ENCODE measurements around the gene PLEKHG7. TPM values are rescaled to one million over a fixed set of nuclear protein-coding genes. Genes with fewer than 3 reads are reported as not detected.

The PLEKHG7 gene
- polyA plus RNA-seq, 1 donor (not counting 4 experiments of a cell fraction or from before 2014, with no cell fraction given): not detected

DNA sequence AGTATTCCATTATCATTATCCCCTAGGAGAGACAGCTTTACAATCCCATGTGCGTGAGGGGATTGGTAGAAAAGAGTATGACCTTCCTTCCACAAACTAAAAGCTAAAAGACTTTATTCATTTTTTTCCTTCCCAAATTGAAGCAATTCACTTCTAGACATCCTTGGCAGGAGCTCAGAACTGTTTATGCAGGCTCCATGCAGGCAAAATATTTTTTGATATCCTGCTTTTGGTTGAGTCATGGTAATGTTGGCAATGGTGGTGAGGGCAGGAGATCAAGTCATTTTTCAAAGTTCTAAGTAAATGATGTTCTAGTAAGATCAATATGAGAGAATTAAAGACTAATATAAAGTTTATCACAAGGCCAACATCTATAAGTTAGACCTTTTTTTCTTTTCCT lies 1.3 kb upstream of the PLEKHG7 start:
- DNase-seq (ENCODE audit: low read depth, low spot score) (no peak), FAIRE-seq (no peak)
- no peak overlapping the region for H3K4me2 ChIP-seq (ENCODE audit: control insufficient read depth, extremely low read depth, insufficient read depth, low read depth, low read length)
- H3K27me3 ChIP-seq (ENCODE audit: control insufficient read depth, extremely low read depth, insufficient read depth, low read length): no peaks in the 10 kb centered on the region
- no peaks in the 10 kb centered on the region for H4K20me1 ChIP-seq (ENCODE audit: control insufficient read depth, extremely low read depth, insufficient read depth, low read length)
- H3K36me3 ChIP-seq (ENCODE audit: control insufficient read depth in 2 of 2, extremely low read depth in 1 of 2, insufficient read depth in 2 of 2, low read length in 2 of 2): no peaks in the 10 kb centered on the region
- H2AFZ ChIP-seq (ENCODE audit: control insufficient read depth, low read length): no peak overlapping the region
- no peak for TF ChIP-seq EZH2 (IDR thresholded peaks at IDR 0.05; ENCODE audit: low read length)
- TF ChIP-seq, protein P1, sequence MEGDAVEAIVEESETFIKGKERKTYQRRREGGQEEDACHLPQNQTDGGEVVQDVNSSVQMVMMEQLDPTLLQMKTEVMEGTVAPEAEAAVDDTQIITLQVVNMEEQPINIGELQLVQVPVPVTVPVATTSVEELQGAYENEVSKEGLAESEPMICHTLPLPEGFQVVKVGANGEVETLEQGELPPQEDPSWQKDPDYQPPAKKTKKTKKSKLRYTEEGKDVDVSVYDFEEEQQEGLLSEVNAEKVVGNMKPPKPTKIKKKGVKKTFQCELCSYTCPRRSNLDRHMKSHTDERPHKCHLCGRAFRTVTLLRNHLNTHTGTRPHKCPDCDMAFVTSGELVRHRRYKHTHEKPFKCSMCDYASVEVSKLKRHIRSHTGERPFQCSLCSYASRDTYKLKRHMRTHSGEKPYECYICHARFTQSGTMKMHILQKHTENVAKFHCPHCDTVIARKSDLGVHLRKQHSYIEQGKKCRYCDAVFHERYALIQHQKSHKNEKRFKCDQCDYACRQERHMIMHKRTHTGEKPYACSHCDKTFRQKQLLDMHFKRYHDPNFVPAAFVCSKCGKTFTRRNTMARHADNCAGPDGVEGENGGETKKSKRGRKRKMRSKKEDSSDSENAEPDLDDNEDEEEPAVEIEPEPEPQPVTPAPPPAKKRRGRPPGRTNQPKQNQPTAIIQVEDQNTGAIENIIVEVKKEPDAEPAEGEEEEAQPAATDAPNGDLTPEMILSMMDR (optimal IDR thresholded peaks at IDR 0.05 in 1 of 3, IDR thresholded peaks at IDR 0.05 in 1 of 3, conservative IDR thresholded peaks at IDR 0.05 in 1 of 3; ENCODE audit: extremely low read depth in 1 of 3, insufficient read depth in 2 of 3, low read length in 3 of 3): no peak
- H3K9me1 ChIP-seq (ENCODE audit: control insufficient read depth, extremely low read depth, insufficient read depth, low read length): no peaks in the 10 kb centered on the region
- dilution Hi-C loops (cut with MboI; ENCODE audit: extremely low pct_ligation_motif_present, low sequenced_read_pairs): no loop called here
- no peaks in the 10 kb centered on the region for H3K4me1 ChIP-seq (ENCODE audit: control insufficient read depth, extremely low read depth, insufficient read depth, low read length)
- H3K4me3 ChIP-seq (ENCODE audit: control insufficient read depth in 2 of 3, extremely low read depth in 1 of 3, insufficient read depth in 2 of 3, low read depth in 1 of 3, low read length in 3 of 3): no peak overlapping the region
- no peak overlapping the region for H3K9ac ChIP-seq (ENCODE audit: control insufficient read depth, extremely low read depth, insufficient read depth, low read length)
- H3K9me3 ChIP-seq (ENCODE audit: control insufficient read depth, low read depth, low read length): no peaks in the 10 kb centered on the region
- no peak overlapping the region for H3K27ac ChIP-seq (ENCODE audit: control insufficient read depth, insufficient read depth, low read length)
- H3K79me2 ChIP-seq (ENCODE audit: control insufficient read depth, insufficient read depth, low read length): no peaks in the 10 kb centered on the region

DNA sequence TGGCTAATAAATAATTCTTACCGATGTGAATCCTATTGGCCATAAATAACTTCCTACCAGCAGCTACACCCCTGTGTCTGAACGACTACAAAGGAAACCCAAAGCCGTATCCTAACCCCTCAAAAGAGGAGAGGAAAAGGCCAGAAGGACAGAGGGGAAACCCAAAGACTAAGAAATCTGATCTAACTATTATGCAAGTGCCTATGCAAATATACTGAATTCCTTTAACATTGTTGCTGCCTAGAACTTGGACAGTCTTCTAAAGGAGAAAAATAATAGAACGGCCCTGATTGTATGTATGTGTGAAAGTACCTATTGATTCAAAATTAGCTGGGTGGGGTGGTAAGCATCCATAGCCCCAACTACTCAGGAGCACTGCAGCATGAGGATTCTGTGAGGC lies 997 bp downstream of the PLEKHG7 start:
- Histone ChIP-seq H3K36me3 (ENCODE audit: control insufficient read depth in 2 of 2, extremely low read depth in 1 of 2, insufficient read depth in 2 of 2, low read length in 2 of 2) (no peaks in the 10 kb centered on the region), H3K79me2 (ENCODE audit: control insufficient read depth, insufficient read depth, low read length) (no peaks in the 10 kb centered on the region), H4K20me1 (ENCODE audit: control insufficient read depth, extremely low read depth, insufficient read depth, low read length) (no peaks in the 10 kb centered on the region), H3K9me1 (ENCODE audit: control insufficient read depth, extremely low read depth, insufficient read depth, low read length) (no peaks in the 10 kb centered on the region), H3K9ac (ENCODE audit: control insufficient read depth, extremely low read depth, insufficient read depth, low read length) (no peak overlapping the region), H3K27me3 (ENCODE audit: control insufficient read depth, extremely low read depth, insufficient read depth, low read length) (no peaks in the 10 kb centered on the region), H3K27ac (ENCODE audit: control insufficient read depth, insufficient read depth, low read length) (no peak overlapping the region), H2AFZ (ENCODE audit: control insufficient read depth, low read length) (no peak overlapping the region), H3K4me1 (ENCODE audit: control insufficient read depth, extremely low read depth, insufficient read depth, low read length) (no peaks in the 10 kb centered on the region), H3K4me2 (ENCODE audit: control insufficient read depth, extremely low read depth, insufficient read depth, low read depth, low read length) (no peak overlapping the region), H3K9me3 (ENCODE audit: control insufficient read depth, low read depth, low read length) (no peaks in the 10 kb centered on the region), H3K4me3 (ENCODE audit: control insufficient read depth in 2 of 3, extremely low read depth in 1 of 3, insufficient read depth in 2 of 3, low read depth in 1 of 3, low read length in 3 of 3) (no peak overlapping the region)
- TF ChIP-seq EZH2 (IDR thresholded peaks at IDR 0.05; ENCODE audit: low read length): no peak
- TF ChIP-seq, protein P1 (optimal IDR thresholded peaks at IDR 0.05 in 1 of 3, IDR thresholded peaks at IDR 0.05 in 1 of 3, conservative IDR thresholded peaks at IDR 0.05 in 1 of 3; ENCODE audit: extremely low read depth in 1 of 3, insufficient read depth in 2 of 3, low read length in 3 of 3): no peak
- dilution Hi-C loops (cut with MboI; ENCODE audit: extremely low pct_ligation_motif_present, low sequenced_read_pairs): no loop called here
- DNase-seq (ENCODE audit: low read depth, low spot score): no peak
- no peak for FAIRE-seq
